ENCODE results near the gene CFAP74. TPM values are rescaled to one million over a fixed set of nuclear protein-coding genes. Genes with fewer than 3 reads are reported as not detected.

The CFAP74 gene
- total RNA-seq, 8 experiments from 2014 or later: 0.22 to 3.7 (median 0.46) TPM; not detected in 1

GRCh38 chr1:2033165-2033564 is 29.6 kb upstream of the CFAP74 start:
- Histone ChIP-seq H3K27ac (no peak overlapping the region), H3K4me3 (no peak overlapping the region), H3K4me1 (replicated peaks in 1 of 2) (no peaks in the 10 kb centered on the region)
- 60 to 100% (median 74%) methylated on average over 1 to 7 of the region's 13 CpGs; no CpG with 5 or more reads in 6 of the 10 experiments for WGBS, 10 experiments
- in situ Hi-C loops (cut with MboI; ENCODE audit: low pct_unique_long_range_greater_than_20kb in 2 of 9, low sequenced_read_pairs in 9 of 9, unreplicated experiment in 9 of 9): no loop called here
- ATAC-seq (replicated peaks in 6 of 8): no peak

- in situ Hi-C loops (cut with MboI; ENCODE audit: low pct_unique_long_range_greater_than_20kb in 2 of 9, low sequenced_read_pairs in 9 of 9, unreplicated experiment in 9 of 9): no loop called here
- peak in 2 of 8 experiments; percentile 1 to 2 for ATAC-seq (replicated peaks in 6 of 8)
- Histone ChIP-seq H3K4me1 (replicated peaks in 1 of 2) (no peaks in the 10 kb centered on the region), H3K27ac (no peak overlapping the region), H3K4me3 (no peak overlapping the region)
- 61 to 75% methylated on average over 4 to 13 of the region's 14 CpGs; no CpG with 5 or more reads in 8 of the 10 experiments for WGBS, 10 experiments
Measured at GRCh38 chr1:2032737-2033136, 29.2 kb upstream of the CFAP74 start.

GRCh38 chr1:2031546-2032540 is 28.3 kb upstream of the CFAP74 start:
- ATAC-seq (replicated peaks in 6 of 8): peak in 5 of 8 experiments; percentile 60 to 79 (median 69)
- H3K27ac ChIP-seq: no peak overlapping the region
- in situ Hi-C loops (cut with MboI; ENCODE audit: low pct_unique_long_range_greater_than_20kb in 2 of 9, low sequenced_read_pairs in 9 of 9, unreplicated experiment in 9 of 9): no loop called here

GRCh38 chr1:2030076-2030871 is 26.7 kb upstream of the CFAP74 start:
- Histone ChIP-seq H3K4me1 (replicated peaks in 1 of 2) (no peaks in the 10 kb centered on the region), H3K27ac (no peak overlapping the region), H3K4me3 (no peak overlapping the region)
- in situ Hi-C loops (cut with MboI; ENCODE audit: low pct_unique_long_range_greater_than_20kb in 2 of 9, low sequenced_read_pairs in 9 of 9, unreplicated experiment in 9 of 9): no loop called here
- 55 to 87% (median 85%) methylated on average over 3 to 16 of the region's 42 CpGs; no CpG with 5 or more reads in 4 of the 10 experiments for WGBS, 10 experiments
- ATAC-seq (replicated peaks in 6 of 8): no peak

More at GRCh38 chr1:2031546-2032540, 28.3 kb upstream of the CFAP74 start:
- Histone ChIP-seq H3K4me1 (replicated peaks in 1 of 2) (no peaks in the 10 kb centered on the region), H3K4me3 (no peak overlapping the region)
- 10 to 85% (median 83%) methylated on average over 2 to 9 of the region's 33 CpGs; no CpG with 5 or more reads in 5 of the 10 experiments for WGBS, 10 experiments

GRCh38 chr1:2029561-2029960 is 26.0 kb upstream of the CFAP74 start:
- WGBS, 10 experiments: 89 to 94% methylated on average over 8 to 9 of the region's 15 CpGs; no CpG with 5 or more reads in 8 of the 10 experiments
- H3K27ac ChIP-seq: no peak overlapping the region
- H3K4me1 ChIP-seq (replicated peaks in 1 of 2): no peaks in the 10 kb centered on the region
- in situ Hi-C loops (cut with MboI; ENCODE audit: low pct_unique_long_range_greater_than_20kb in 2 of 9, low sequenced_read_pairs in 9 of 9, unreplicated experiment in 9 of 9): no loop called here
- H3K4me3 ChIP-seq: no peak overlapping the region
- ATAC-seq (replicated peaks in 6 of 8): no peak

- Histone ChIP-seq H3K4me3 (no peak overlapping the region), H3K27ac (no peak overlapping the region), H3K4me1 (replicated peaks in 1 of 2) (no peaks in the 10 kb centered on the region)
- 58 to 86% (median 78%) methylated on average over 1 to 22 of the region's 26 CpGs; no CpG with 5 or more reads in 6 of the 10 experiments for WGBS, 10 experiments
- in situ Hi-C loops (cut with MboI; ENCODE audit: low pct_unique_long_range_greater_than_20kb in 2 of 9, low sequenced_read_pairs in 9 of 9, unreplicated experiment in 9 of 9): no loop called here
- ATAC-seq (replicated peaks in 6 of 8): peak in 1 of 8 experiments; percentile 6
Measured at GRCh38 chr1:2028870-2029560, 25.4 kb upstream of the CFAP74 start.

- Histone ChIP-seq H3K27ac (no peak overlapping the region), H3K4me3 (no peak overlapping the region), H3K4me1 (replicated peaks in 1 of 2) (no peaks in the 10 kb centered on the region)
- whole genome bisulfite sequencing, 10 experiments: 25 to 100% (median 60%) methylated on average over 1 to 7 of the region's 46 CpGs; no CpG with 5 or more reads in 5 of the 10 experiments
- in situ Hi-C loops (cut with MboI; ENCODE audit: low pct_unique_long_range_greater_than_20kb in 2 of 9, low sequenced_read_pairs in 9 of 9, unreplicated experiment in 9 of 9): no loop called here
- no peak for ATAC-seq (replicated peaks in 6 of 8)
Measured at GRCh38 chr1:2027961-2028583, 24.5 kb upstream of the CFAP74 start.

- WGBS, 10 experiments: 67 to 85% (median 80%) methylated on average over 2 to 17 of the region's 39 CpGs; no CpG with 5 or more reads in 5 of the 10 experiments
- Histone ChIP-seq H3K4me3 (no peak overlapping the region), H3K27ac (no peak overlapping the region), H3K4me1 (replicated peaks in 1 of 2) (no peaks in the 10 kb centered on the region)
- peak in 1 of 8 experiments; percentile 39 for ATAC-seq (replicated peaks in 6 of 8)
- in situ Hi-C loops (cut with MboI; ENCODE audit: low pct_unique_long_range_greater_than_20kb in 2 of 9, low sequenced_read_pairs in 9 of 9, unreplicated experiment in 9 of 9): no loop called here
Measured at GRCh38 chr1:2025491-2025981, 21.9 kb upstream of the CFAP74 start.

GRCh38 chr1:2024887-2025286 is 21.3 kb upstream of the CFAP74 start:
- 73 to 92% methylated on average over 10 to 12 of the region's 18 CpGs; no CpG with 5 or more reads in 8 of the 10 experiments for WGBS, 10 experiments
- no peak overlapping the region for H3K4me3 ChIP-seq
- H3K4me1 ChIP-seq (replicated peaks in 1 of 2): peaks cover 0 to 3% of the 10 kb centered on the region in 2 donors
- H3K27ac ChIP-seq: no peak overlapping the region
- ATAC-seq (replicated peaks in 6 of 8): no peak
- in situ Hi-C loops (cut with MboI; ENCODE audit: low pct_unique_long_range_greater_than_20kb in 2 of 9, low sequenced_read_pairs in 9 of 9, unreplicated experiment in 9 of 9): no loop called here

- in situ Hi-C loops (cut with MboI; ENCODE audit: low pct_unique_long_range_greater_than_20kb in 2 of 9, low sequenced_read_pairs in 9 of 9, unreplicated experiment in 9 of 9): no loop called here
- ATAC-seq (replicated peaks in 6 of 8): no peak
- 36 to 90% (median 83%) methylated on average over 4 to 9 of the region's 10 CpGs; no CpG with 5 or more reads in 6 of the 10 experiments for WGBS, 10 experiments
- H3K27ac ChIP-seq: no peak overlapping the region
- H3K4me1 ChIP-seq (replicated peaks in 1 of 2): peaks cover 0 to 8% of the 10 kb centered on the region in 2 donors
- no peak overlapping the region for H3K4me3 ChIP-seq
Measured at GRCh38 chr1:2024451-2024850, 20.9 kb upstream of the CFAP74 start.

GRCh38 chr1:2023187-2023586 is 19.6 kb upstream of the CFAP74 start:
- no peak overlapping the region for H3K27ac ChIP-seq
- 40 to 86% (median 71%) methylated on average over 1 to 5 of the region's 9 CpGs; no CpG with 5 or more reads in 7 of the 10 experiments for WGBS, 10 experiments
- no peak for ATAC-seq (replicated peaks in 6 of 8)
- H3K4me3 ChIP-seq: no peak overlapping the region
- H3K4me1 ChIP-seq (replicated peaks in 1 of 2): peaks cover 0 to 14% of the 10 kb centered on the region in 2 donors
- in situ Hi-C loops (cut with MboI; ENCODE audit: low pct_unique_long_range_greater_than_20kb in 2 of 9, low sequenced_read_pairs in 9 of 9, unreplicated experiment in 9 of 9): no loop called here

Data from motor neuron (in vitro differentiated cells).